NCI-H524 (cell line): ENCODE measurements around the gene VSIG1.

ENCODE experiments used
- DNase-seq, 2 experiments: peaks; one replicate each; lab custom pipeline; 2025; lab: John Stamatoyannopoulos, UW

The VSIG1 gene

GRCh38 chrX:108064613-108065012 lies 19.7 kb downstream of the VSIG1 start:
- DNase-seq: no peak

GRCh38 chrX:108068121-108068520 lies 23.3 kb downstream of the VSIG1 start:
- no peak for DNase-seq

DNA sequence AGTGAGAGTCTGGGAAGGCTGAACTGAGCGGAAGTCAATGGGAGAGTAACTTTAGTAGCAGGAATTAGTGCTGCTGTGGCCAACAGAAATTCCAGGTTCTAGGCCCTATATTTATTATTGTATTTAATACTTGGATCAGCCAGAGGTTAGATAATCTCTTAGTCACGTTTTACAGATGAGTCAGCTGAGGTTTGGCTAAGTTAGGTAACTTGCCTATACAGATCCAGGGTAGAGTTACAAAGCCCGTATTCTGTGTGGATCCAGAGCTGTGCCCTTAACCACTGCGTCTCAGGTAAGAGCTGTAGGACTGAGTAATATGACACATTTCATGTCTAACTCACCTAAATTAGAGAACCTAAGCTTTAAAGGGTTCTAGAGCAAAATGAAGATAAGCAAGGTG lies 26.0 kb downstream of the VSIG1 start:
- DNase-seq: no peak

DNA sequence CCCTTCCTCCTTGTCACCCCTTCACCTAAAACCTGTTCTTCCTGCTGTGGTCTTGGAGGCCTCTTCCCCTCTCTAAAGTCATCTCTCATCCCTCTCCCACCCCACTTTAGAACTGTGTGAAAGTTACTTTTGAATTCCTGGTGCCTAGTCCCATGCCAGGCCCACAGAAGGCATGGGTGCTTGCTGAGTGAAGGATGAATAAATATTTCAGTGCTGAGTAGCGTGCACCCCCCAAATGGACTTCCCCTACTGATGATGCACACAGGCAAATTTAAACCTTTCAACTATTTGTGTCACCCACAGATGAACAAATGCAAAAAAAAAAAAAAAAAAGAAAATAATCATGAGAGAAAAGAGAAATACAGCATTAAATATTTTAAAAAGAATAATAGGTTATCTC lies 26.7 kb downstream of the VSIG1 start:
- DNase-seq: no peak

- DNase-seq: no peak
These were observed 27.9 kb downstream of the VSIG1 start for GRCh38 chrX:108072746-108073145.

DNA sequence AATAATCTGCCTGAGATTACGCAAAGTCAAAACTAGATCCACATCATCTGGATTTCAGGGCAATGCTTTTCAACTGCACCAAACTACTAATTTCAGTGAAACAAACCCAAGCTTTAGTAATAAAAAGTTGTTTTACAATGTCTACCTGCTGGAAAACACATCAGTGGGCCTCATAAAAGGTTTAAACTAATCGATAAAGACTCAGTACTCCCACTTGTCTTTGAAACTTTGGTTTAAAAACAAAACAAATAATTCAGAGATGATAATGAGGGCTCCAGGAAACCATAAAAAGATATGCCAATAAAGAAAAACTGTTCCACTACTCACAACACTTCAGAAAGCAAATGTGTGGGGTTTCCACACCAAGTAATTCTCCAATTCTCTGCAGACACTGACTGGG lies 36.2 kb downstream of the VSIG1 start:
- no peak for DNase-seq

DNA sequence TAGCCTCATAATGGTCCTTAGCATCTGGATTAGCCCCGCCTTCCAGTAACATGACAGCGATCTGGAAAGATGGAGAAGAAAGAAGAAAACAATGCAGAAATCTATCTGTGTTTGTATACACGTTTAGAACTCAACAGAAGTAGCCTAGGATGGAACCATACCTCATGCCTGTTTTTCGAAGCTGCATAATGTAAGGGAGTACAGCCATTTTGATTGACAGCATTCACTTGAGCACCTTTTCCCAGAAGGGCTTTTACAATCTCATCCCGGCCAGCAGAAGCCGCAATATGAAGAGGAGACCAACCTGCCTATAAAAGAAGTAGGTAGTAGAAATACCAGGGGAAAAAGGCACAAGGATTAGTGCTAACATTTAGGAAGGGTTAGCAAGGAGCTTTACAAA lies 42.9 kb downstream of the VSIG1 start:
- DNase-seq: no peak

GRCh38 chrX:108088511-108088910 lies 43.6 kb downstream of the VSIG1 start:
- no peak for DNase-seq

DNA sequence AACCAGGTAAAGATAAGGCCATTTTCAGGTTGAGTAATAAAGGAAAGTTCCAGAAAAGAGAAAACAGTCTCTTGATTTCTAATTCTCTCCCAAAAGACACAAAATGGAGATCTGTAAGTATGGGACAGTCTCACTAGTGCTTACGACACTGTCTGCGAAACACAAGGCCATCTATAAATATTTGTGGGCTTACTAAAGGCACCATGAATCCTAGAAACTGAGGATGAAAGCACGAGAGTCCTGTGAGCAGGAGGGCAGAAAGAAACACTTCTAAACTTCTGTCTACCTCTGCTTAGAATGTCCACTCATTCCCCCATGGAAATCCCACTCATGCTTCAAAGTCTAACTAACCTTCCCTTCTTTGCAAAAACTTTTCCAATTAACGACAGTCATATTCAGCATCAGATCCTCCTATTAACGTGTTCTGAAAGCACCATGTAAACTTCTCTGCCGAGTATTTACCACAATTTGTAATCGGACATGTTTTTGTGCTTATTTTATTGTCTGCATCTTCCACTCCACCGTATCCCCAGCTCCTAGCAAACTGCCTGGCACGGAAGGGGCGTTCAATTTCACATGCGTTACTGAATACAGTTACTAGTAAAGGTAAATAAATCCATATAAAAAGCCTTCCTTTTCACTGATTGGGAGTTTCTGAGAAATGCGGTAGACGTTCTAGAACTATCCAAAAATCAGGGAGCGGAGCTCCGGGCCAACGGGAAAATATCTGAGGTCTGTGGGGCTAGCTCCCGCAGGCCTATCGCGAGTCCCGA lies 45.8 kb downstream of the VSIG1 start:
- DNase-seq: no peak

- peak; percentile 97 to 98 for DNase-seq
These were observed 46.5 kb downstream of the VSIG1 start, which contains the start of the genes ATG4A and PSMD10 for GRCh38 chrX:108091264-108091877. ATG4A (plus strand) TSS chrX:108091778; CDS start chrX:108091827, 49 bp downstream. PSMD10 (minus strand) TSS chrX:108091542; CDS start chrX:108091520, 22 bp downstream.

DNA sequence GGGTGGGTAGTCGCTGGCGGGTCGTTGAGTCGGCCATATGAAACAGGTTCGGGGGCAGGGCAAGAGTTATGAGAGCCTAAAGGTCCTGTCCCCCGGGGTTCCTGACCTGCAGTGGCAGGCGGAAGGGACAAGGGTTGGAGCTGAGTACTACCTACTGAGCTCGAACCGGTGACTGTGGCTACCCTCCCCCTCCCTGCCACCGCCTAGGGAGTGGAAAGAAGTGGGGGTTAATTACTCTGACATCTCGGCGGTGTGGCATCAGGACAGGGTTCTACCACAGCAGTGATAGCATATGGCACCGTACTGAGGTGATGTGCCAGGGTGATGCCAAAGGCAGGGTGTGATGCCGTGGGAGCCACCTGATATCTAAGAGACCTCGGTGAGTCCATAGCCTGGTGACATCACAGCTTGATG lies 47.0 kb downstream of the VSIG1 start:
- peak; percentile 43 to 77 for DNase-seq

- DNase-seq: no peak
These were observed 52.5 kb downstream of the VSIG1 start for GRCh38 chrX:108097380-108097779.

DNA sequence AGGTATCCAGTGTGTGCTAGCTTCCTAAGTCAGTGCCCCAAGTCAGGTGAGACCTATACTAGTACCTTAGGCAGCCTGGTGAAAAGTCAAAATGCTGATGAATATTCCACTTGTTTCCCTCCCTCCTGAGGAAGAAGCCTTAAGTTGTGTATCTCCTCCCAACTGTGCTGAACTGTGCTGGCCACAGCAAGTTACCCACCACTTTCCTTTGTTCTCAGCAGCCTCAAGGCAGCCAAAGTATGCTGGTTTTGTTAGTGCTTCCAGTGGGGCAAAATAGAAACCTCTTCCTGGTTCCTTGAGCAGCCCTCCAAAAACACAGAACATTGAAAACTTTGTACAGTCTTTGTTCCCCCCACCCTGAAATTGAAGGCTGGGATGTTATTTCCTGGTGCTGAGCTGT lies 60.6 kb downstream of the VSIG1 start:
- no peak for DNase-seq

GRCh38 chrX:108114541-108114940 lies 69.7 kb downstream of the VSIG1 start:
- no peak for DNase-seq

- DNase-seq: no peak
These were observed 73.1 kb downstream of the VSIG1 start for GRCh38 chrX:108117988-108118387.

DNA sequence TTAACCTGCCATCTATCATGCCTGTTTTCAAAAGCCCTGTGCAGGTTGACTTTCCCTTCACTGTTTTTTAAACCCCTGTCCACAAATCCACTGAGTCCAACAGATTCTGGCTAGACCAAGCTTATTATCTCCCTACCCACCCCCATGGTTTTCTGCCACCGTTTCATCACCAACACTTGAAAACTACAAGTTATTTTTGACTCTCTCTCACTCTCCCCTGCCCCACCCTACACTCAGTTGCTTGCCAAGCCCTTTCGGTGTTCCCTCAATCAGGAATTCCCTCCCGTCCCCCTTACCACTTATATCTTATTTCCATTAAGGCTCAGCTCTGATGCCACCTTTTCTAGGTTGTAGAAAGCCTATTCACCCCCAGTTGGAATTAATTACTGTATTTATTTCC lies 76.4 kb downstream of the VSIG1 start:
- no peak for DNase-seq

GRCh38 chrX:108122748-108123147 lies 77.9 kb downstream of the VSIG1 start:
- no peak for DNase-seq

- no peak for DNase-seq
These were observed 78.9 kb downstream of the VSIG1 start for GRCh38 chrX:108123591-108124366.

GRCh38 chrX:108126661-108127060 lies 81.8 kb downstream of the VSIG1 start:
- DNase-seq: no peak

GRCh38 chrX:108127152-108127551 lies 82.3 kb downstream of the VSIG1 start:
- DNase-seq: no peak
